ENCODE data around the gene SLIT3. TPM values are rescaled to one million over a fixed set of nuclear protein-coding genes. Genes with fewer than 3 reads are reported as not detected.

Gene SLIT3
- total RNA-seq, 2 experiments from 2014 or later = not detected

GRCh38 chr5:168694289-168694688, 606.6 kb downstream of the SLIT3 start:
- Mint-ChIP-seq H3K4me3 (no peak overlapping the region), H3K36me3 (ENCODE audit: low read depth) (no peaks in the 10 kb centered on the region), H3K27ac (no peak overlapping the region), H3K9me3 (no peaks in the 10 kb centered on the region), H3K27me3 (peaks cover 6% of the 10 kb centered on the region), H3K4me1 (ENCODE audit: low read depth) (no peaks in the 10 kb centered on the region)
- ChIA-PET POLR2A (no interaction called here), CTCF (no interaction called here)
- Histone ChIP-seq H3K9me3 (ENCODE audit: control insufficient read depth in 1 of 2, insufficient read depth in 1 of 2, low read length in 2 of 2) (no peaks in the 10 kb centered on the region), H3K27ac (ENCODE audit: low read depth in 1 of 2, low read length in 2 of 2) (no peak overlapping the region), H3K4me3 (ENCODE audit: low read length) (no peak overlapping the region), H3K36me3 (ENCODE audit: insufficient read depth, low read length) (no peaks in the 10 kb centered on the region), H3K4me1 (ENCODE audit: insufficient read depth, low read length) (no peaks in the 10 kb centered on the region), H3K27me3 (ENCODE audit: control insufficient read depth in 1 of 2, insufficient read depth in 2 of 2, low read length in 2 of 2) (peaks cover 0 to 5% of the 10 kb centered on the region in 2 experiments)
- DNase-seq (no peak), ATAC-seq (ENCODE audit: poor library complexity) (no peak)
- TF ChIP-seq, protein P1, sequence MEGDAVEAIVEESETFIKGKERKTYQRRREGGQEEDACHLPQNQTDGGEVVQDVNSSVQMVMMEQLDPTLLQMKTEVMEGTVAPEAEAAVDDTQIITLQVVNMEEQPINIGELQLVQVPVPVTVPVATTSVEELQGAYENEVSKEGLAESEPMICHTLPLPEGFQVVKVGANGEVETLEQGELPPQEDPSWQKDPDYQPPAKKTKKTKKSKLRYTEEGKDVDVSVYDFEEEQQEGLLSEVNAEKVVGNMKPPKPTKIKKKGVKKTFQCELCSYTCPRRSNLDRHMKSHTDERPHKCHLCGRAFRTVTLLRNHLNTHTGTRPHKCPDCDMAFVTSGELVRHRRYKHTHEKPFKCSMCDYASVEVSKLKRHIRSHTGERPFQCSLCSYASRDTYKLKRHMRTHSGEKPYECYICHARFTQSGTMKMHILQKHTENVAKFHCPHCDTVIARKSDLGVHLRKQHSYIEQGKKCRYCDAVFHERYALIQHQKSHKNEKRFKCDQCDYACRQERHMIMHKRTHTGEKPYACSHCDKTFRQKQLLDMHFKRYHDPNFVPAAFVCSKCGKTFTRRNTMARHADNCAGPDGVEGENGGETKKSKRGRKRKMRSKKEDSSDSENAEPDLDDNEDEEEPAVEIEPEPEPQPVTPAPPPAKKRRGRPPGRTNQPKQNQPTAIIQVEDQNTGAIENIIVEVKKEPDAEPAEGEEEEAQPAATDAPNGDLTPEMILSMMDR (IDR thresholded peaks at IDR 0.05) = no peak
- intact Hi-C loops (cut with DNase I, micrococcal nuclease) = no loop called here

DNA sequence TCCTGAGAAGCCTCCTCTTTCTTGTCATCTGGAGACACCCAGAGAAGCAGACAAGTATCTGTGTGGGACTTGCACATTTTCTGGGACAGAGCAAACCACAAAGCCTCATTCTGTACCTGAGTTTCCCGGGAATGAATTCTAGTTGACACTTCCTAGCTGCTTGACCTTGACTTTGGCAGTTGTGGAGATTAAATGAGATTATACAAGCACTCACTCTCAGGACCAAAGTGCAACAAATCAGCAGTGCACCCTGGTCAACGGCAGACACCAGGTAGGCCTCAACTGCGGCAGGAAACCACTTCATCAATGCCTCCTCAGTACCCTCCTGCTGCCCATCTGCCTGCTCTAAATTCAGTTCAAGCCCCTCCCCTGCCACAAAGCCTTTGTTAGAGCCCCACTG, 607.1 kb downstream of the SLIT3 start:
- Mint-ChIP-seq H3K4me1 (ENCODE audit: low read depth) (no peaks in the 10 kb centered on the region), H3K4me3 (no peak overlapping the region), H3K27me3 (peaks cover 6% of the 10 kb centered on the region), H3K36me3 (ENCODE audit: low read depth) (no peaks in the 10 kb centered on the region), H3K27ac (no peak overlapping the region), H3K9me3 (no peaks in the 10 kb centered on the region)
- peaks cover 0 to 5% of the 10 kb centered on the region in 2 experiments for H3K27me3 ChIP-seq (ENCODE audit: control insufficient read depth in 1 of 2, insufficient read depth in 2 of 2, low read length in 2 of 2)
- no peaks in the 10 kb centered on the region for H3K4me1 ChIP-seq (ENCODE audit: insufficient read depth, low read length)
- H3K27ac ChIP-seq (ENCODE audit: low read depth in 1 of 2, low read length in 2 of 2) = no peak overlapping the region
- intact Hi-C loops (cut with DNase I, micrococcal nuclease) = no loop called here
- ATAC-seq (ENCODE audit: poor library complexity) = no peak
- ChIA-PET CTCF (no interaction called here), POLR2A (no interaction called here)
- no peak overlapping the region for H3K4me3 ChIP-seq (ENCODE audit: low read length)
- DNase-seq = no peak
- TF ChIP-seq, protein P1 (IDR thresholded peaks at IDR 0.05) = no peak
- no peaks in the 10 kb centered on the region for H3K9me3 ChIP-seq (ENCODE audit: control insufficient read depth in 1 of 2, insufficient read depth in 1 of 2, low read length in 2 of 2)
- H3K36me3 ChIP-seq (ENCODE audit: insufficient read depth, low read length) = no peaks in the 10 kb centered on the region

- ChIA-PET CTCF (no interaction called here), POLR2A (no interaction called here)
- intact Hi-C loops (cut with DNase I, micrococcal nuclease) = no loop called here
- Histone ChIP-seq H3K27ac (ENCODE audit: low read depth in 1 of 2, low read length in 2 of 2) (no peak overlapping the region), H3K9me3 (ENCODE audit: control insufficient read depth in 1 of 2, insufficient read depth in 1 of 2, low read length in 2 of 2) (no peaks in the 10 kb centered on the region), H3K4me1 (ENCODE audit: insufficient read depth, low read length) (no peaks in the 10 kb centered on the region), H3K27me3 (ENCODE audit: control insufficient read depth in 1 of 2, insufficient read depth in 2 of 2, low read length in 2 of 2) (peaks cover 0 to 5% of the 10 kb centered on the region in 2 experiments), H3K36me3 (ENCODE audit: insufficient read depth, low read length) (no peaks in the 10 kb centered on the region), H3K4me3 (ENCODE audit: low read length) (no peak overlapping the region)
- Mint-ChIP-seq H3K27me3 (peaks cover 6% of the 10 kb centered on the region), H3K9me3 (no peaks in the 10 kb centered on the region), H3K36me3 (ENCODE audit: low read depth) (no peaks in the 10 kb centered on the region), H3K4me1 (ENCODE audit: low read depth) (no peaks in the 10 kb centered on the region), H3K27ac (no peak overlapping the region), H3K4me3 (no peak overlapping the region)
- TF ChIP-seq, protein P1 (IDR thresholded peaks at IDR 0.05) = no peak
- ATAC-seq (ENCODE audit: poor library complexity) (no peak), DNase-seq (no peak)
Measured at GRCh38 chr5:168693297-168693696, 607.6 kb downstream of the SLIT3 start.
